HUES48 (cell line): Measurements from ENCODE around the gene ATP8B1.
"Not testable (repeated sequence)": the region's sequence is repeated elsewhere in the genome, so short reads cannot be mapped to it uniquely, and the experiment has no call there.

Experiments used
- H3K27ac ChIP-seq: one replicate; pipeline ENCODE4 v1.7.0; 2013; ENCODE audit warnings: low read depth, low read length, inconsistent platforms
- H3K27me3 ChIP-seq: 2 replicates; pipeline ENCODE4 v1.6.1; 2013; ENCODE audit warnings: mild to moderate bottlenecking, low read length; ENCODE audit not compliant: control insufficient read depth, insufficient read depth
- H3K36me3 ChIP-seq: 2 replicates; pipeline ENCODE4 v1.6.1; 2013; ENCODE audit warnings: low read length; ENCODE audit not compliant: control insufficient read depth, insufficient read depth
- H3K4me1 ChIP-seq: 2 replicates; pipeline ENCODE4 v1.6.1; 2013; ENCODE audit warnings: mild to moderate bottlenecking, low read length; ENCODE audit not compliant: control insufficient read depth, insufficient read depth
- H3K4me3 ChIP-seq: 2 replicates; pipeline ENCODE4 v1.5.1; 2013; ENCODE audit warnings: mild to moderate bottlenecking, low read depth, low read length
- H3K9ac ChIP-seq: 2 replicates; pipeline ENCODE4 v1.6.1; 2013; ENCODE audit warnings: mild to moderate bottlenecking, low read depth, low read length, moderate library complexity
- H3K9me3 ChIP-seq: 2 replicates; pipeline ENCODE4 v1.6.1; 2013; ENCODE audit warnings: low read length; ENCODE audit not compliant: control insufficient read depth, insufficient read depth

The ATP8B1 gene

GRCh38 chr18:57803103-57803969, at the start of gene ATP8B1:
TSS of gene ATP8B1 (minus strand) at chr18:57803315. CDS start at chr18:57731807, 71,508 bp downstream.
- Histone ChIP-seq H3K4me1 (peaks cover 10% of the 10 kb centered on the region; the same call in 1 of the 2 replicates), H3K9me3 (no peaks in the 10 kb centered on the region), H3K27ac (peak within 1 kb of the TSS; percentile 1), H3K9ac (peak within 1 kb of the TSS; percentile 60), H3K36me3 (no peaks in the 10 kb centered on the region), H3K27me3 (peaks cover 54% of the 10 kb centered on the region), H3K4me3 (peak within 1 kb of the TSS; percentile 82)

GRCh38 chr18:57850063-57850462, 46.9 kb upstream of the ATP8B1 start:
- H3K27me3 ChIP-seq: no peaks in the 10 kb centered on the region
- no peak overlapping the region for H3K9ac ChIP-seq
- no peaks in the 10 kb centered on the region for H3K36me3 ChIP-seq
- H3K4me1 ChIP-seq: no peaks in the 10 kb centered on the region
- no peak overlapping the region for H3K4me3 ChIP-seq
- no peak overlapping the region for H3K27ac ChIP-seq
- no peaks in the 10 kb centered on the region for H3K9me3 ChIP-seq

GRCh38 chr18:57848374-57848773, 45.3 kb upstream of the ATP8B1 start:
- not testable (repeated sequence) for H3K4me1 ChIP-seq, H3K9me3 ChIP-seq, H3K27me3 ChIP-seq, H3K36me3 ChIP-seq, H3K4me3 ChIP-seq, H3K9ac ChIP-seq, H3K27ac ChIP-seq

GRCh38 chr18:57847431-57847830, 44.3 kb upstream of the ATP8B1 start:
- H3K4me1 ChIP-seq, H3K27me3 ChIP-seq, H3K27ac ChIP-seq, H3K9ac ChIP-seq, H3K4me3 ChIP-seq, H3K36me3 ChIP-seq, H3K9me3 ChIP-seq: not testable (repeated sequence)

GRCh38 chr18:57846258-57846657, 43.1 kb upstream of the ATP8B1 start:
- Histone ChIP-seq H3K4me3 (no peak overlapping the region), H3K27ac (no peak overlapping the region), H3K4me1 (no peaks in the 10 kb centered on the region), H3K9me3 (no peaks in the 10 kb centered on the region), H3K27me3 (no peaks in the 10 kb centered on the region), H3K9ac (no peak overlapping the region), H3K36me3 (no peaks in the 10 kb centered on the region)

GRCh38 chr18:57845605-57846074, 42.5 kb upstream of the ATP8B1 start:
- Histone ChIP-seq H3K36me3 (no peaks in the 10 kb centered on the region), H3K4me3 (no peak overlapping the region), H3K4me1 (no peaks in the 10 kb centered on the region), H3K27ac (no peak overlapping the region), H3K9me3 (no peaks in the 10 kb centered on the region), H3K27me3 (no peaks in the 10 kb centered on the region), H3K9ac (no peak overlapping the region)

- Histone ChIP-seq H3K27ac (no peak overlapping the region), H3K4me3 (no peak overlapping the region), H3K27me3 (no peaks in the 10 kb centered on the region), H3K36me3 (no peaks in the 10 kb centered on the region), H3K9me3 (no peaks in the 10 kb centered on the region), H3K9ac (no peak overlapping the region), H3K4me1 (no peaks in the 10 kb centered on the region)
These were observed 41.2 kb upstream of the ATP8B1 start for GRCh38 chr18:57844319-57844718.

GRCh38 chr18:57843386-57843785, 40.3 kb upstream of the ATP8B1 start:
- no peak overlapping the region for H3K9ac ChIP-seq
- no peaks in the 10 kb centered on the region for H3K36me3 ChIP-seq
- H3K4me1 ChIP-seq: no peaks in the 10 kb centered on the region
- no peak overlapping the region for H3K4me3 ChIP-seq
- H3K27me3 ChIP-seq: no peaks in the 10 kb centered on the region
- no peak overlapping the region for H3K27ac ChIP-seq
- no peaks in the 10 kb centered on the region for H3K9me3 ChIP-seq

- no peak overlapping the region for H3K27ac ChIP-seq
- H3K9me3 ChIP-seq: no peaks in the 10 kb centered on the region
- no peaks in the 10 kb centered on the region for H3K27me3 ChIP-seq
- H3K4me1 ChIP-seq: no peaks in the 10 kb centered on the region
- H3K4me3 ChIP-seq: no peak overlapping the region
- H3K36me3 ChIP-seq: no peaks in the 10 kb centered on the region
- no peak overlapping the region for H3K9ac ChIP-seq
These were observed 38.5 kb upstream of the ATP8B1 start for GRCh38 chr18:57841568-57841967.

GRCh38 chr18:57839942-57840381, 36.8 kb upstream of the ATP8B1 start:
- Histone ChIP-seq H3K27me3 (no peaks in the 10 kb centered on the region), H3K9me3 (no peaks in the 10 kb centered on the region), H3K36me3 (no peaks in the 10 kb centered on the region), H3K4me3 (no peak overlapping the region), H3K27ac (no peak overlapping the region), H3K9ac (no peak overlapping the region), H3K4me1 (no peaks in the 10 kb centered on the region)

- Histone ChIP-seq H3K4me1 (no peaks in the 10 kb centered on the region), H3K9ac (no peak overlapping the region), H3K27me3 (no peaks in the 10 kb centered on the region), H3K36me3 (no peaks in the 10 kb centered on the region), H3K27ac (no peak overlapping the region), H3K4me3 (no peak overlapping the region), H3K9me3 (no peaks in the 10 kb centered on the region)
These were observed 34.9 kb upstream of the ATP8B1 start for GRCh38 chr18:57837917-57838548.
